ENCODE results near the gene PARD3.

The PARD3 gene

DNA sequence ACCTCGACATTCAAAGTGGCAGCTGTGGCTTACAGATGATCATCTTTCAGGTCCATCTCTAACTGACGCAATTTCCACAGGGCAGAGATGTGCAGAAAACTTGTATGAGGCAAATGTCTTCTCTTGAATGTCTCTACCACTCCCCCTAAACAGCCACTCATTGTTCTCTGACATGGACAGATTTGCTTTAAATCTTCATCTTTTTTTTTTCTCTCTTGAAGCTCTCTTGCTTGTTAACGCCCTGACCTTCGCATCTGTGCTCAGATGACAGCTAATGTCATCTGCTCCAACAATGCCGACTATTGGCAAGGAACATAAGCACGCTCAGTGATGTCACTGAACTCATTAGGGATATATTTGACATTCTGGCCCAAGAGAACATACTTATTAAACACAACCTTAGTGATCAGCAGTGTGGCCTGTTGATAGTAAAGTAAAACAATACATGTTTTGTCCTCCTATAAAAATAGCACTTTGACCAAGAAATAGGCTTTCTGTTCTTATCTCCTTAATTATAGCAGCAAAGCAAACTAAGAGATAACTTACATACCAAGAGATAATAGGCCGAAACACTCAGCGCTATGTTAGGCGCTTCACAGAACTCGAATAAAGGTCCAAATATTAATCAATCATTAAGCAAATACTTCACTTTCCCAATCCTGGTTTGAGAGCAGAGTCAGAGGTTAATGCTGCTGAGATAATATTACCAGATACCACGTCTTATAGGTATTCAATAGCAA is 583.5 kb downstream of the PARD3 start:
- intact Hi-C loops (cut with DNase I; ENCODE audit: low total_unique reads): no loop called here
- Histone ChIP-seq H3K4me1 (no peaks in the 10 kb centered on the region), H3K9me3 (peaks cover 0 to 5% (median 0%) of the 10 kb centered on the region in 3 donors), H3K27me3 (no peaks in the 10 kb centered on the region), H3K4me3 (no peak overlapping the region), H3K27ac (no peak overlapping the region), H3K36me3 (no peaks in the 10 kb centered on the region)
- TF ChIP-seq, protein P1, sequence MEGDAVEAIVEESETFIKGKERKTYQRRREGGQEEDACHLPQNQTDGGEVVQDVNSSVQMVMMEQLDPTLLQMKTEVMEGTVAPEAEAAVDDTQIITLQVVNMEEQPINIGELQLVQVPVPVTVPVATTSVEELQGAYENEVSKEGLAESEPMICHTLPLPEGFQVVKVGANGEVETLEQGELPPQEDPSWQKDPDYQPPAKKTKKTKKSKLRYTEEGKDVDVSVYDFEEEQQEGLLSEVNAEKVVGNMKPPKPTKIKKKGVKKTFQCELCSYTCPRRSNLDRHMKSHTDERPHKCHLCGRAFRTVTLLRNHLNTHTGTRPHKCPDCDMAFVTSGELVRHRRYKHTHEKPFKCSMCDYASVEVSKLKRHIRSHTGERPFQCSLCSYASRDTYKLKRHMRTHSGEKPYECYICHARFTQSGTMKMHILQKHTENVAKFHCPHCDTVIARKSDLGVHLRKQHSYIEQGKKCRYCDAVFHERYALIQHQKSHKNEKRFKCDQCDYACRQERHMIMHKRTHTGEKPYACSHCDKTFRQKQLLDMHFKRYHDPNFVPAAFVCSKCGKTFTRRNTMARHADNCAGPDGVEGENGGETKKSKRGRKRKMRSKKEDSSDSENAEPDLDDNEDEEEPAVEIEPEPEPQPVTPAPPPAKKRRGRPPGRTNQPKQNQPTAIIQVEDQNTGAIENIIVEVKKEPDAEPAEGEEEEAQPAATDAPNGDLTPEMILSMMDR (IDR thresholded peaks at IDR 0.05): no peak
- DNase-seq: no peak

DNA sequence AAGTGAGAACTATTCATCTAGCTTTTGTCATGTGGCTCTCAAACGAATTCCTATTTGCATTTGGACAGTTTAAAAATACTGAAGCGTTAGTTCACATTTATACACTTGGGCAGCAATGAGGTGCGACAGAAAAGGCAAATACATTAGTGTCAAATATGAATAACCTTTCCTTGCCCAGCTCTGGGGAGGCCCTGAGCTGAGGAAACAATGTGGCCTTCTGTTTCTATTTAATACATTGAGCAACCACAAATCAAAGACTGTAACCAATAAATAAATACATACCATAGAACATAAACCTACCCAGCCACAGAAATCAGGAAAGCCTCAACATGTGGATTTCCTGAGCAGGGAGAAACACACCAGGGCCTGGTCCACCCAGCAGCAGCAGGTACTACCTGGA is 585.2 kb downstream of the PARD3 start:
- Histone ChIP-seq H3K27me3 (no peaks in the 10 kb centered on the region), H3K4me1 (no peaks in the 10 kb centered on the region), H3K4me3 (no peak overlapping the region), H3K27ac (no peak overlapping the region), H3K9me3 (peaks cover 0 to 5% (median 0%) of the 10 kb centered on the region in 3 donors), H3K36me3 (no peaks in the 10 kb centered on the region)
- DNase-seq: no peak
- TF ChIP-seq, protein P1 (IDR thresholded peaks at IDR 0.05): no peak
- intact Hi-C loops (cut with DNase I; ENCODE audit: low total_unique reads): no loop called here

DNA sequence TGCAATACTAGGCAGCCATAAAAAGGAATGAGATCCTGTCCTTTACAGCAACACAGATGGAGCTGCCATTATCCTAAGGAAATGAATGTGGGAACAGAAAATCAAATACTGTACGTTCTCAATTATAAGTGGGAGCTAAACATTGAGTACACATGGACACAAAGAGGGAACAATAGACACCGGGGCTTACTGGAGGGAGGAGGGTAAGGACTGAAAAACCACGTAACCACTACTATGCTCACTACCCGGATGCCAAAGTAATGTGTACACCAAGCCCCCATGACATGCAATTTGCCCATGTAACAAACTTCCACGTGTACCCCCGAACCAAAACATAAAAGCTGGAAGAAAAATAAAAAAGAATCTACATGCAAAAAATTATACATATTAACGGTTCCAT is 587.0 kb downstream of the PARD3 start:
- H3K4me3 ChIP-seq: no peak overlapping the region
- intact Hi-C loops (cut with DNase I; ENCODE audit: low total_unique reads): no loop called here
- no peaks in the 10 kb centered on the region for H3K4me1 ChIP-seq
- peaks cover 0 to 5% (median 0%) of the 10 kb centered on the region in 3 donors for H3K9me3 ChIP-seq
- H3K27me3 ChIP-seq: no peaks in the 10 kb centered on the region
- no peak overlapping the region for H3K27ac ChIP-seq
- no peaks in the 10 kb centered on the region for H3K36me3 ChIP-seq
- DNase-seq: no peak
- TF ChIP-seq, protein P1 (IDR thresholded peaks at IDR 0.05): no peak

DNA sequence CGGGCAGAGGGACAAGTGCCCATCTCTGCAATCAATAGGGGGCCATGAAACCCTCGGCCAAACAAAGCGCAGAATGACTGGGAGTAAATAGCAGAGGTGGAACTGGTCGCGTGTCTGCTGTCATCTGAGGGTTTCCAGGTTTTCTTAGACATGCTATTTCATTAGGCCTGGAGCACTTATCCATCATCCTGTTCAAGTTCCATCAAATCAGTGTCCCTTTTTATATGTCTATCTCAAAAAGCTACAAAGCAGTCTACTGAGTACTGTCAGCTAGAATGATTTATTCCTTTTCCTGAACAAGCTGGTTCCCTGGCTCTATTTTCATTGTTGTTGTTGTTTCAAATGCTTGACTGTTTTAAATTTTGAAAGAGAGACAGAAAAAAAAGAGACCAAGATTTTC is 590.5 kb downstream of the PARD3 start:
- TF ChIP-seq, protein P1 (IDR thresholded peaks at IDR 0.05): no peak
- Histone ChIP-seq H3K27me3 (no peaks in the 10 kb centered on the region), H3K36me3 (no peaks in the 10 kb centered on the region), H3K4me1 (no peaks in the 10 kb centered on the region), H3K4me3 (no peak overlapping the region), H3K27ac (no peak overlapping the region), H3K9me3 (peaks cover 0 to 5% (median 0%) of the 10 kb centered on the region in 3 donors)
- DNase-seq: no peak
- intact Hi-C loops (cut with DNase I; ENCODE audit: low total_unique reads): no loop called here

DNA sequence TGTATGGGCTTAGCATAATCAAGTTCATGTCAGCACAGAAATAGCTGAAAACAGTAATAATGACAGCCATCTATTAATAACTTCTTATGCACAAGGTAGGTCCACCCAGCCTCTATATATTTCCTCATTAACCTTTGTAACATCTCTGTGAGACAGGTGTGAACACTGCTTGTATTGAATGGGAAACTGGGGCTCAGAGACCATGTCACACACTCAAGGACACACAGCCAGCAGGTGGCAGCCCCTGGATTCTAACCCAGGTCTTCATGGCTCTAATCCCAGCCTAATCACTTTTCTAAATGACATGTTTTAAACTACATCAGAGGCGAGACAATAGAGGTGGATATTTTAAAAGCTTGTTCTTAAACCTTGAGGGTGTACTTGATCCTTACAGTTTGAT is 591.4 kb downstream of the PARD3 start:
- Histone ChIP-seq H3K9me3 (peaks cover 0 to 5% (median 0%) of the 10 kb centered on the region in 3 donors), H3K36me3 (no peaks in the 10 kb centered on the region), H3K4me1 (no peaks in the 10 kb centered on the region), H3K27ac (no peak overlapping the region), H3K27me3 (no peaks in the 10 kb centered on the region), H3K4me3 (no peak overlapping the region)
- intact Hi-C loops (cut with DNase I; ENCODE audit: low total_unique reads): no loop called here
- TF ChIP-seq, protein P1 (IDR thresholded peaks at IDR 0.05): no peak
- no peak for DNase-seq
